Natural killer cell treated with Interleukin-12 subunit alpha and Interleukin-12 subunit beta and Interleukin-15 and Interleukin-18, amount 100 ng/mL, for 72 hours (primary cell): Measurements from ENCODE around the gene DNAJC9. TPM values are rescaled to one million over a fixed set of nuclear protein-coding genes. Genes with fewer than 3 reads are reported as not detected.

Experiments
- total RNA-seq, 2 donors: library from RNA; stranded (reverse); gene quantifications; one replicate each; pipeline ENCODE4 v1.2.3, GENCODE V29; 2022

Gene DNAJC9
- total RNA-seq, 2 donors from 2014 or later, result 38.8 to 68.9 TPM

Other genes starting within 250 kb of the DNAJC9 start
- 10 to 100 TPM; 30.8 to 61.1 TPM for gene P4HA1, start 150.4 kb downstream of the DNAJC9 start, total RNA-seq
- 1 to 10 TPM; 1.1 to 1.3 TPM for gene NUDT13, start 136.8 kb downstream of the DNAJC9 start, total RNA-seq
- 10 to 100 TPM; 38.8 to 42.0 TPM for gene ECD, start 79.2 kb downstream of the DNAJC9 start, total RNA-seq
- gene FAM149B1, start 79.1 kb downstream of the DNAJC9 start, total RNA-seq, result 10 to 100 TPM; 12.3 to 13.4 TPM
- 100 to 1,000 TPM in 1 of 2 donors, 10 to 100 TPM in 1; 83.1 to 118 TPM for gene MRPS16, start 5.4 kb upstream of the DNAJC9 start, total RNA-seq
- 1 to 10 TPM in 1 of 2 donors, under 1 TPM in 1; 0.50 to 1.5 TPM for gene CFAP70, start 111.6 kb upstream of the DNAJC9 start, total RNA-seq
- 100 to 1,000 TPM; 104 to 123 TPM for gene ANXA7, start 166.8 kb upstream of the DNAJC9 start, total RNA-seq
- 1 to 10 TPM; 4.4 to 8.5 TPM for gene MSS51, start 186.3 kb upstream of the DNAJC9 start, total RNA-seq
- gene PPP3CB, start 248.8 kb upstream of the DNAJC9 start, total RNA-seq, result 10 to 100 TPM; 47.7 to 51.0 TPM